ENCODE results near the gene CLEC16A. TPM values are rescaled to one million over a fixed set of nuclear protein-coding genes. Genes with fewer than 3 reads are reported as not detected.

The CLEC16A gene
- total and polyA plus RNA-seq, 2 donors (not counting 1 experiment from before 2014, with no cell fraction given): 21.9 to 79.5 TPM

DNA sequence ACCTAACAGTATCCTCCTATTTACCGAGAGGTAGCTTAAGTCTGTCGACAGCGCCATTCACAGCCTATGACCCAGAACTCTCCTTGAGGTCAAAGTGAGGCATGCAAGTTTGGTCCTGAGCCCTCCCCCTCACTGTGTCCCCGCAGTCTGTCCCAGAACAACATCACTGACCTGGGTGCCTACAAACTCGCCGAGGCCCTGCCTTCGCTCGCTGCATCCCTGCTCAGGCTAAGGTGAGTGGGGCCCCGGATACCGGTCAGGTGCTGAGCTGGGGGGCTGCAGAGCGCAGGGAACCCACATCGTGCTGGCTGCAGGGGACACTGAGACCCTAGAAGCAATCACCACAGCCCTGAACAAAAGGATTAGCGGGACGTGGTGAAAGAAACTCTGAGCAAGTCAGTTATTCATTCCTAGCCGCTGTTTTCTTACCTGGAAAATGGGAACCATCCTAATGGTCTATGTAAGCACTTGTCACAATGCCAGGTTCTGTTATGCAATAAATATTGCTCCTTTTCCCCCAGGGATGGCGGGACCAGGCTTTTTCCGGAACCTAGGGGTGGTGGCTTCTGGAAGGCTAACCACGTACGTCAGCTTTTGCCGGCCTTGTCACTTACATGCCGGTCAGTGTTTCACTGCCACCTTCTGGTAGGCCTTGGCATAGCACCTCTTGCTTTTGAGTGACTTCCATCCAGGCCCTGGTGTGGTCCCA, 25.9 kb upstream of the CLEC16A start:
- Histone ChIP-seq H3K79me2 (ENCODE audit: control insufficient read depth, insufficient read depth, low read length) (peaks cover 45% of the 10 kb centered on the region), H3K4me3 (ENCODE audit: control extremely low read depth in 1 of 5, extremely low read depth in 1 of 5, insufficient read depth in 1 of 5, low read depth in 2 of 5, low read length in 4 of 5) (no peak overlapping the region), H3K4me2 (replicated peaks; ENCODE audit: low read depth, low read length, poor library complexity, severe bottlenecking) (peak overlapping the region; percentile 34), H4K20me1 (ENCODE audit: control insufficient read depth, insufficient read depth, low read length, poor library complexity, severe bottlenecking) (peaks cover 91% of the 10 kb centered on the region), H2AFZ (ENCODE audit: insufficient read depth, low read depth, low read length, poor library complexity, severe bottlenecking) (no peak overlapping the region), H3K4me1 (ENCODE audit: control insufficient read depth in 2 of 2, insufficient read depth in 2 of 2, low read length in 2 of 2) (peaks cover 56 to 63% of the 10 kb centered on the region in 2 donors), H3K36me3 (replicated peaks in 1 of 2; ENCODE audit: control extremely low read depth in 1 of 2, control insufficient read depth in 1 of 2, extremely low read depth in 1 of 2, insufficient read depth in 2 of 2, low read length in 1 of 2) (peaks cover 3 to 96% of the 10 kb centered on the region in 2 experiments), H3K9ac (ENCODE audit: low read length) (no peak overlapping the region), H3K27ac (ENCODE audit: low read length in 2 of 2) (peak overlapping the region; percentile 51 to 95), H3K9me3 (ENCODE audit: control extremely low read depth in 1 of 3, control insufficient read depth in 2 of 3, insufficient read depth in 1 of 3, low read length in 2 of 3) (no peaks in the 10 kb centered on the region), H3K27me3 (replicated peaks in 1 of 4; ENCODE audit: control extremely low read depth in 1 of 4, control insufficient read depth in 3 of 4, insufficient read depth in 4 of 4, low read length in 3 of 4) (no peaks in the 10 kb centered on the region)
- Mint-ChIP-seq H3K9me3 (ENCODE audit: insufficient read depth) (no peaks in the 10 kb centered on the region), H3K27ac (peak overlapping the region; percentile 82), H3K4me3 (peak overlapping the region; percentile 44), H3K27me3 (no peaks in the 10 kb centered on the region), H3K4me1 (peaks cover 66% of the 10 kb centered on the region)
- no peak for TF ChIP-seq EZH2 (IDR thresholded peaks at IDR 0.05; ENCODE audit: borderline replicate concordance, insufficient read depth, low read depth, low read length, poor library complexity, severe bottlenecking)
- TF ChIP-seq, protein P1, sequence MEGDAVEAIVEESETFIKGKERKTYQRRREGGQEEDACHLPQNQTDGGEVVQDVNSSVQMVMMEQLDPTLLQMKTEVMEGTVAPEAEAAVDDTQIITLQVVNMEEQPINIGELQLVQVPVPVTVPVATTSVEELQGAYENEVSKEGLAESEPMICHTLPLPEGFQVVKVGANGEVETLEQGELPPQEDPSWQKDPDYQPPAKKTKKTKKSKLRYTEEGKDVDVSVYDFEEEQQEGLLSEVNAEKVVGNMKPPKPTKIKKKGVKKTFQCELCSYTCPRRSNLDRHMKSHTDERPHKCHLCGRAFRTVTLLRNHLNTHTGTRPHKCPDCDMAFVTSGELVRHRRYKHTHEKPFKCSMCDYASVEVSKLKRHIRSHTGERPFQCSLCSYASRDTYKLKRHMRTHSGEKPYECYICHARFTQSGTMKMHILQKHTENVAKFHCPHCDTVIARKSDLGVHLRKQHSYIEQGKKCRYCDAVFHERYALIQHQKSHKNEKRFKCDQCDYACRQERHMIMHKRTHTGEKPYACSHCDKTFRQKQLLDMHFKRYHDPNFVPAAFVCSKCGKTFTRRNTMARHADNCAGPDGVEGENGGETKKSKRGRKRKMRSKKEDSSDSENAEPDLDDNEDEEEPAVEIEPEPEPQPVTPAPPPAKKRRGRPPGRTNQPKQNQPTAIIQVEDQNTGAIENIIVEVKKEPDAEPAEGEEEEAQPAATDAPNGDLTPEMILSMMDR (IDR thresholded peaks at IDR 0.05): peak; percentile 94
- peak; percentile 80 for ATAC-seq (ENCODE audit: low read depth)
- peak; percentile 91 for DNase-seq
- 58% methylated on average over 18 of the region's 21 CpGs for WGBS (ENCODE audit: insufficient coverage)
- intact Hi-C loops (cut with micrococcal nuclease): loop anchor here (1.0 to 2.0 kb wide), 5 partner anchors 41 to 404 kb away; partner anchors contain the start of gene CIITA
- CTCF ChIA-PET: interaction anchor here (0.6 to 12.7 kb wide), 37 partner anchors 9 to 604 kb away, joined by 3 to 141 read pairs (median 7); partner anchors contain the start of genes CIITA, DEXI and NUBP1
- POLR2A ChIA-PET: interaction anchor here (0.6 to 2.7 kb wide), 11 partner anchors 12 to 396 kb away, joined by 3 to 17 read pairs (median 5); partner anchors contain the start of genes CIITA and NUBP1

DNA sequence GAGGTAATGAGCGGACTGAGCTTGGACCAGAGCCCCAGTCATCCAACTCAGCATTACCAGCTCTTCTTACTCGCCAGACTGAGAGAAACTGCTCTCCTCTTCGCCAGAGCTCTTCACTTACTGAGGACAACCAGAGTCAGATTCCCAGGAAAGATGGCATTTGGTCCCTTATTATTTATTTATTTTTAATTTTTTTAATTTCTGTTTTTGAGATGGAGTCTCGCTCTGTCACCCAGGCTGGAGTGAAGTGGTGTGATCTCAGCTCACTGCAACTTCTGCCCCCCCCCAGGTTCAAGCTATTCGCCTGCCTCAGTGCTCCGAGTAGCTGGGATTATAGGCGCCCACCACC, 25.4 kb upstream of the CLEC16A start:
- POLR2A ChIA-PET: interaction anchor here (0.6 to 2.7 kb wide), 10 partner anchors 11 to 397 kb away, joined by 3 to 17 read pairs (median 4); partner anchors contain the start of genes CIITA and NUBP1
- no peak for ATAC-seq (ENCODE audit: low read depth)
- WGBS (ENCODE audit: insufficient coverage): 46% methylated on average over 2 of the region's 7 CpGs

More for the DNA sequence above, 25.4 kb upstream of the CLEC16A start:
- Mint-ChIP-seq H3K9me3 (ENCODE audit: insufficient read depth) (no peaks in the 10 kb centered on the region), H3K27me3 (no peaks in the 10 kb centered on the region), H3K4me3 (peak overlapping the region; percentile 44), H3K27ac (peak overlapping the region; percentile 82), H3K4me1 (peaks cover 68% of the 10 kb centered on the region)
- Histone ChIP-seq H3K36me3 (replicated peaks in 1 of 2; ENCODE audit: control extremely low read depth in 1 of 2, control insufficient read depth in 1 of 2, extremely low read depth in 1 of 2, insufficient read depth in 2 of 2, low read length in 1 of 2) (peaks cover 3 to 98% of the 10 kb centered on the region in 2 experiments), H3K4me2 (replicated peaks; ENCODE audit: low read depth, low read length, poor library complexity, severe bottlenecking) (no peak overlapping the region), H3K27ac (ENCODE audit: low read length in 2 of 2) (peak overlapping the region in 1 of 2 donors; percentile 95), H3K27me3 (replicated peaks in 1 of 4; ENCODE audit: control extremely low read depth in 1 of 4, control insufficient read depth in 3 of 4, insufficient read depth in 4 of 4, low read length in 3 of 4) (no peaks in the 10 kb centered on the region), H3K9me3 (ENCODE audit: control extremely low read depth in 1 of 3, control insufficient read depth in 2 of 3, insufficient read depth in 1 of 3, low read length in 2 of 3) (peaks cover 0 to 2% (median 0%) of the 10 kb centered on the region in 3 donors), H3K4me1 (ENCODE audit: control insufficient read depth in 2 of 2, insufficient read depth in 2 of 2, low read length in 2 of 2) (peaks cover 52 to 63% of the 10 kb centered on the region in 2 donors), H3K79me2 (ENCODE audit: control insufficient read depth, insufficient read depth, low read length) (peaks cover 41% of the 10 kb centered on the region), H4K20me1 (ENCODE audit: control insufficient read depth, insufficient read depth, low read length, poor library complexity, severe bottlenecking) (peaks cover 95% of the 10 kb centered on the region), H2AFZ (ENCODE audit: insufficient read depth, low read depth, low read length, poor library complexity, severe bottlenecking) (no peak overlapping the region), H3K4me3 (ENCODE audit: control extremely low read depth in 1 of 5, extremely low read depth in 1 of 5, insufficient read depth in 1 of 5, low read depth in 2 of 5, low read length in 4 of 5) (no peak overlapping the region), H3K9ac (ENCODE audit: low read length) (no peak overlapping the region)
- intact Hi-C loops (cut with micrococcal nuclease): loop anchor here (2.0 kb wide), 1 partner anchor 174 kb away; no protein-coding TSS in a partner anchor
- DNase-seq: no peak
- CTCF ChIA-PET: interaction anchor here (0.6 to 12.7 kb wide), 35 partner anchors 10 to 604 kb away, joined by 3 to 141 read pairs (median 8); partner anchors contain the start of genes CIITA, DEXI and NUBP1
- no peak for TF ChIP-seq EZH2 (IDR thresholded peaks at IDR 0.05; ENCODE audit: borderline replicate concordance, insufficient read depth, low read depth, low read length, poor library complexity, severe bottlenecking)
- TF ChIP-seq, protein P1 (IDR thresholded peaks at IDR 0.05): peak; percentile 35
